Measurements from ENCODE around the gene ILF3. TPM values are rescaled to one million over a fixed set of nuclear protein-coding genes. Genes with fewer than 3 reads are reported as not detected.

The ILF3 gene
- total RNA-seq (2021; ENCODE audit: unreplicated experiment) (430 TPM), Bru-seq, nascent RNA (percentile 95 among the genes with signal in this experiment), BruChase-seq, experiment 1, labeled RNA remaining after a 6-hour chase (percentile 98 among the genes with signal in this experiment), BruChase-seq, experiment 2, labeled RNA remaining after a 2-hour chase (percentile 97 among the genes with signal in this experiment)
- 242 and 278 TPM in 2 replicates for polyA plus RNA-seq (2012)
- long read RNA-seq, full-length matches to known transcripts: 78 of 601 reads
- long read RNA-seq, partial matches to known transcripts: 199 of 601 reads
- long read RNA-seq, other reads (novel, unspliced or antisense): 324 of 601 reads

DNA sequence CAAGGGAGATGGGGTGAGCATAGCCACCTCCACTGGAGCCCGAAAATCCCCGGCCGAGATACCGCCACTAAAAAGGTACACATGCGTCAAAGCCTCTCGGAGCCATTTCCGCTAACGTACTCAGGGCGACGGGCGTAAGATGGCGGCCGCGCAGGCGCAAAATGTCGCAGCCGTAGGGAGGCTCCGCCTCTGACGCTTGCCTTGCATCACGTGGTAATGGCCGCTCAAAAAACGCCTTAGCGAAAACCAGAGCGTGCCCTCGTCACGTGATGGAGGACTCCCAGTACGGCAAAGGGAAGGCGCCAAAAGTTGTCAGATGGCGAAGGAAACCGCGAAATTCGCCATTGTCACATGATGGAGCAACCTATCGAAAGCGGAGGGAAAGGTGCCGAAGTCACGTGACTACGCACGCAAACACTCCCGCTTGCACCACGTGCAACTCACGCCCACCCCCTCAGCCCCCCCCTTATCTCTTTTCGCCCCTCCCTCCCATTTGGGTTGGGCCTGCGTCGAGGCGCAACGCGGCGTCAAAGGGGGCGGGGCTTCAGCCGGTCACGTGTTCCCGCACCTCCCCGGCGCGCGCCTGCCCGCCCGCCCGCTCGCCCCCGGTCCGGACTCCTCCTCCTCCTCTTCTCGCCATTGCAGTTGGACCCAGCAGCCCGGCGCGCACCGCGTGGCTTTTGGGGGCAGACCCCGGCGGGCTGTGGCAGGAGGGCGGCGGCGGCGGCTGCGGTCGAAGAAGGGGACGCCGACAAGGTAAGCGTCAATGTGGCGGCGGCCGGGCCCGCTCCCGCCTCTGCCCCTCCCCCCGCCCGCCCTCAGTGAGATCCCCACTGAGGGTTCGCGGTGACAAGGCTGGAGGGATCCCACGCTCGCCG lies at the start of gene ILF3:
TSS of gene ILF3 (plus strand) at position 615 of the 878 bp plus-strand sequence. CDS start 16,260 bp downstream, outside the sequence.
- peak within 1 kb of the TSS; percentile 94 for H3K27ac ChIP-seq (ENCODE audit: low read depth, low read length)
- no peaks in the 10 kb centered on the region for H3K27me3 ChIP-seq (ENCODE audit: insufficient read depth, low read length)
- H3K79me2 ChIP-seq (ENCODE audit: insufficient read depth, low read length): peaks cover 66% of the 10 kb centered on the region
- intact Hi-C loops (cut with micrococcal nuclease): loop anchor here (5.0 kb wide), 2 partner anchors 43 to 87 kb away; partner anchors contain the start of genes CDKN2D and KRI1
- ChIA-PET RAD21 (ENCODE audit: low non-redundant PET in 1 of 2, low total read pairs in 2 of 2, uncharacterized antibody in 2 of 2, unreplicated experiment in 2 of 2) (no interaction called here), CTCF (no interaction called here), POLR2A (no interaction called here)
- no peaks in the 10 kb centered on the region for H3K9me2 ChIP-seq (ENCODE audit: insufficient read depth)
- peaks cover 11 to 31% of the 10 kb centered on the region in 2 experiments for H3K4me1 ChIP-seq (ENCODE audit: control insufficient read depth in 1 of 2, insufficient read depth in 2 of 2, low read length in 2 of 2)
- no TSS peak for BruUV-seq (replicated peaks)
- H3K4me2 ChIP-seq (ENCODE audit: low read length): peak within 1 kb of the TSS; percentile 96
- no peaks in the 10 kb centered on the region for H3K9me3 ChIP-seq (ENCODE audit: control insufficient read depth in 1 of 2, insufficient read depth in 1 of 2, low read depth in 1 of 2, low read length in 2 of 2)
- H3K4me3 ChIP-seq (replicated peaks in 1 of 2; ENCODE audit: low read depth in 1 of 2, low read length in 2 of 2): peak within 1 kb of the TSS; percentile 80 to 99
- H3K36me3 ChIP-seq (ENCODE audit: control insufficient read depth in 1 of 2, insufficient read depth in 2 of 2, low read length in 2 of 2): peaks cover 3 to 27% of the 10 kb centered on the region in 2 experiments; a peak in 3 of 4 replicates
- peak within 1 kb of the TSS; percentile 100 for H3K9ac ChIP-seq (ENCODE audit: low read length)
- peaks cover 26% of the 10 kb centered on the region; the same call in 1 of the 2 replicates for H4K20me1 ChIP-seq (ENCODE audit: insufficient read depth)
- peak; percentile 100 for DNase-seq (ENCODE audit: low read depth, low spot score)
- peak; percentile 80 for ATAC-seq
- no peak within 1 kb of the TSS for H2AFZ ChIP-seq (ENCODE audit: low read depth, low read length, poor library complexity, severe bottlenecking)
- peak; percentile 96 for TF ChIP-seq CBX3 (IDR thresholded peaks at IDR 0.05; ENCODE audit: low read depth)
- TF ChIP-seq, protein P1, sequence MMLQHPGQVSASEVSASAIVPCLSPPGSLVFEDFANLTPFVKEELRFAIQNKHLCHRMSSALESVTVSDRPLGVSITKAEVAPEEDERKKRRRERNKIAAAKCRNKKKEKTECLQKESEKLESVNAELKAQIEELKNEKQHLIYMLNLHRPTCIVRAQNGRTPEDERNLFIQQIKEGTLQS (IDR thresholded peaks at IDR 0.05): no peak
- TF ChIP-seq SRF (IDR thresholded peaks at IDR 0.05; ENCODE audit: low read depth): peak; percentile 61; the same call in 1 of the 2 replicates
- TF ChIP-seq CEBPB (IDR thresholded peaks at IDR 0.05; ENCODE audit: low read depth): no peak
- TF ChIP-seq, protein P2, sequence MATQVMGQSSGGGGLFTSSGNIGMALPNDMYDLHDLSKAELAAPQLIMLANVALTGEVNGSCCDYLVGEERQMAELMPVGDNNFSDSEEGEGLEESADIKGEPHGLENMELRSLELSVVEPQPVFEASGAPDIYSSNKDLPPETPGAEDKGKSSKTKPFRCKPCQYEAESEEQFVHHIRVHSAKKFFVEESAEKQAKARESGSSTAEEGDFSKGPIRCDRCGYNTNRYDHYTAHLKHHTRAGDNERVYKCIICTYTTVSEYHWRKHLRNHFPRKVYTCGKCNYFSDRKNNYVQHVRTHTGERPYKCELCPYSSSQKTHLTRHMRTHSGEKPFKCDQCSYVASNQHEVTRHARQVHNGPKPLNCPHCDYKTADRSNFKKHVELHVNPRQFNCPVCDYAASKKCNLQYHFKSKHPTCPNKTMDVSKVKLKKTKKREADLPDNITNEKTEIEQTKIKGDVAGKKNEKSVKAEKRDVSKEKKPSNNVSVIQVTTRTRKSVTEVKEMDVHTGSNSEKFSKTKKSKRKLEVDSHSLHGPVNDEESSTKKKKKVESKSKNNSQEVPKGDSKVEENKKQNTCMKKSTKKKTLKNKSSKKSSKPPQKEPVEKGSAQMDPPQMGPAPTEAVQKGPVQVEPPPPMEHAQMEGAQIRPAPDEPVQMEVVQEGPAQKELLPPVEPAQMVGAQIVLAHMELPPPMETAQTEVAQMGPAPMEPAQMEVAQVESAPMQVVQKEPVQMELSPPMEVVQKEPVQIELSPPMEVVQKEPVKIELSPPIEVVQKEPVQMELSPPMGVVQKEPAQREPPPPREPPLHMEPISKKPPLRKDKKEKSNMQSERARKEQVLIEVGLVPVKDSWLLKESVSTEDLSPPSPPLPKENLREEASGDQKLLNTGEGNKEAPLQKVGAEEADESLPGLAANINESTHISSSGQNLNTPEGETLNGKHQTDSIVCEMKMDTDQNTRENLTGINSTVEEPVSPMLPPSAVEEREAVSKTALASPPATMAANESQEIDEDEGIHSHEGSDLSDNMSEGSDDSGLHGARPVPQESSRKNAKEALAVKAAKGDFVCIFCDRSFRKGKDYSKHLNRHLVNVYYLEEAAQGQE (IDR thresholded peaks at IDR 0.05; ENCODE audit: low read depth): no peak
- TF ChIP-seq, protein P3, sequence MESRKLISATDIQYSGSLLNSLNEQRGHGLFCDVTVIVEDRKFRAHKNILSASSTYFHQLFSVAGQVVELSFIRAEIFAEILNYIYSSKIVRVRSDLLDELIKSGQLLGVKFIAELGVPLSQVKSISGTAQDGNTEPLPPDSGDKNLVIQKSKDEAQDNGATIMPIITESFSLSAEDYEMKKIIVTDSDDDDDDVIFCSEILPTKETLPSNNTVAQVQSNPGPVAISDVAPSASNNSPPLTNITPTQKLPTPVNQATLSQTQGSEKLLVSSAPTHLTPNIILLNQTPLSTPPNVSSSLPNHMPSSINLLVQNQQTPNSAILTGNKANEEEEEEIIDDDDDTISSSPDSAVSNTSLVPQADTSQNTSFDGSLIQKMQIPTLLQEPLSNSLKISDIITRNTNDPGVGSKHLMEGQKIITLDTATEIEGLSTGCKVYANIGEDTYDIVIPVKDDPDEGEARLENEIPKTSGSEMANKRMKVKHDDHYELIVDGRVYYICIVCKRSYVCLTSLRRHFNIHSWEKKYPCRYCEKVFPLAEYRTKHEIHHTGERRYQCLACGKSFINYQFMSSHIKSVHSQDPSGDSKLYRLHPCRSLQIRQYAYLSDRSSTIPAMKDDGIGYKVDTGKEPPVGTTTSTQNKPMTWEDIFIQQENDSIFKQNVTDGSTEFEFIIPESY (IDR thresholded peaks at IDR 0.05; ENCODE audit: extremely low read depth, insufficient replicate concordance, low read length): peak; percentile 86
- TF ChIP-seq FOSL1 (IDR thresholded peaks at IDR 0.05; ENCODE audit: low read depth): no peak
- peak; percentile 62 for TF ChIP-seq TCF7L2 (IDR thresholded peaks at IDR 0.05; ENCODE audit: borderline replicate concordance, extremely low read depth, insufficient read depth, insufficient read length)
- TF ChIP-seq, protein P4, sequence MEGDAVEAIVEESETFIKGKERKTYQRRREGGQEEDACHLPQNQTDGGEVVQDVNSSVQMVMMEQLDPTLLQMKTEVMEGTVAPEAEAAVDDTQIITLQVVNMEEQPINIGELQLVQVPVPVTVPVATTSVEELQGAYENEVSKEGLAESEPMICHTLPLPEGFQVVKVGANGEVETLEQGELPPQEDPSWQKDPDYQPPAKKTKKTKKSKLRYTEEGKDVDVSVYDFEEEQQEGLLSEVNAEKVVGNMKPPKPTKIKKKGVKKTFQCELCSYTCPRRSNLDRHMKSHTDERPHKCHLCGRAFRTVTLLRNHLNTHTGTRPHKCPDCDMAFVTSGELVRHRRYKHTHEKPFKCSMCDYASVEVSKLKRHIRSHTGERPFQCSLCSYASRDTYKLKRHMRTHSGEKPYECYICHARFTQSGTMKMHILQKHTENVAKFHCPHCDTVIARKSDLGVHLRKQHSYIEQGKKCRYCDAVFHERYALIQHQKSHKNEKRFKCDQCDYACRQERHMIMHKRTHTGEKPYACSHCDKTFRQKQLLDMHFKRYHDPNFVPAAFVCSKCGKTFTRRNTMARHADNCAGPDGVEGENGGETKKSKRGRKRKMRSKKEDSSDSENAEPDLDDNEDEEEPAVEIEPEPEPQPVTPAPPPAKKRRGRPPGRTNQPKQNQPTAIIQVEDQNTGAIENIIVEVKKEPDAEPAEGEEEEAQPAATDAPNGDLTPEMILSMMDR (IDR thresholded peaks at IDR 0.05 in 2 of 3, conservative IDR thresholded peaks at IDR 0.05 in 1 of 3; ENCODE audit: borderline replicate concordance in 1 of 3, insufficient read depth in 1 of 3, low read depth in 2 of 3, low read length in 2 of 3): no peak
- TF ChIP-seq POLR2AphosphoS5 (IDR thresholded peaks at IDR 0.05; ENCODE audit: low read depth, low read length): peak; percentile 87
- no peak for TF ChIP-seq EZH2phosphoT487 (IDR thresholded peaks at IDR 0.05; ENCODE audit: borderline replicate concordance)
- peak; percentile 74 for TF ChIP-seq EGR1 (IDR thresholded peaks at IDR 0.05; ENCODE audit: low read depth)
- no peak for TF ChIP-seq ZNF274 (IDR thresholded peaks at IDR 0.05; ENCODE audit: low read depth, low read length)
- no peak; the same call in 1 of the 2 replicates for TF ChIP-seq ELF1 (IDR thresholded peaks at IDR 0.05; ENCODE audit: borderline replicate concordance, low read depth)
- peak; percentile 96 for TF ChIP-seq SIN3A (IDR thresholded peaks at IDR 0.05; ENCODE audit: low read depth)
- TF ChIP-seq ZFX (IDR thresholded peaks at IDR 0.05): peak; percentile 74; the same call in 1 of the 2 replicates
